NCI-H2171 treated with DMSO at 0.1 percent for 48 hours (cell line): ENCODE measurements around the gene NIPAL4.
"Not testable (repeated sequence)": the region's sequence is repeated elsewhere in the genome, so short reads cannot be mapped to it uniquely, and the experiment has no call there.

Source experiments
- DNase-seq: peaks from one replicate; lab custom pipeline; 2025; lab: John Stamatoyannopoulos, UW

Gene NIPAL4

GRCh38 chr5:157459715-157460599 lies at the start of gene NIPAL4:
Gene NIPAL4, plus strand, starts transcription at chr5:157460213. Its CDS starts 108 bp downstream, at chr5:157460321.
- no peak for DNase-seq

DNA sequence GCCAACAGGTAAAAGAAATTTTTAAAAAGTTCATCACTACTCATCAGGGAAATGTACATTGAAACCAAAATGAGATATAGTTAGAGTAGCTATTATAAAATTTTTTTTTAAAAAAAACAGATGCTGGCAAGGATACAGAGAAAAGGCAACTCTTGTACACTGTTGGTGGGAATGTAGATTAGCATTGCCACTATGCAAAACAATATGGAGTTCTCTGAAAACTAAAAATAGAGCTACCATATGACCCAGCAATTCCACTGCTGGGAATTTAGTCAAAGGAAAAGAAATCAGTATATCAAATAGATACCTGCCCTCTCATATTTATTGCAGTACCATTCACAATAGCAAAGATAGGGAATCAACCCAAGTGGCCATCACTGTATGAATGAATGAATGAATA lies 44.2 kb upstream of the NIPAL4 start:
- no peak for DNase-seq

GRCh38 chr5:157419521-157419920 lies 40.5 kb upstream of the NIPAL4 start:
- not testable (repeated sequence) for DNase-seq

DNA sequence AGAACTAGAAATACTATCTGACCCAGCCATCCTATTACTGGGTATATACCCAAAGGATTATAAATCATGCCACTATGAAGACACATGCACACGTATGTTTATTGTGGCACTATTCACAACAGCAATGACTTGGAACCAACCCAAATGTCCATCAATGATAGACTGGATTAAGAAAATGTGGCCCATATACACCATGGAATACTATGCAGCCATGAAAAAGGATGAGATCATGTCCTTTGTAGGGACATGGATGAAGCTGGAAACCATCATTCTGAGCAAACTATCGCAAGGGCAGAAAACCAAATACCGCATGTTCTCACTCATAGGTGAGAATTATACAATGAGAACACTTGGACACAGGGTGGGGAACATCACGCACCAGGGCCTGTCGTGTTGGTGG lies 30.1 kb upstream of the NIPAL4 start:
- DNase-seq = not testable (repeated sequence)

- DNase-seq = peak; percentile 49
These were observed 28.3 kb upstream of the NIPAL4 start for GRCh38 chr5:157431544-157432200.

- no peak for DNase-seq
These were observed 25.9 kb upstream of the NIPAL4 start for GRCh38 chr5:157434096-157434495.

DNA sequence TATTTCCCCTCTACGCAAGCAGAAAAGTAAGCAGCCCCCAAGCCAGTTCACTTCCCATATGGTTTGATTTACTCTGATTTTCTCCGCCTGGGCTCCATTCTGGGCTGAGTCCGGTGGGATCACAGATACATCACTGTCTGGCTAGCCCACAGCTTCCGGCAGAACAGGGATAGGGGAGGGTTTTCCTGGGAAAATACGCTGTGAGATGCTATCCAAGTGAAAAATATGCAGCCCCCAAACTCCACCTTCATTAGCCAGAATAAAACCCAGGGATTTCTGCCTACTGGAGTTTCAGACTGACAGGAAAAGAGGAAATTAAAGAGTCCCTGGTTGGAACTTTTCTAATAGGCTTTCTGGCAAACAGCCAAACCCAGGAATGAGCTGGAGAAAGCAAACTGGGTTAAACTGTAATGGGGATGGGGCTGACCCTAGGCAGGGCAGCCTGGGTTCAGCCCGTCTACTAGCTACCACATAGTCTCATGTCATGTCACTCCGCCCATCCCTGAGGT lies 16.9 kb upstream of the NIPAL4 start:
- DNase-seq = no peak

GRCh38 chr5:157444224-157444623 lies 15.8 kb upstream of the NIPAL4 start:
- DNase-seq = peak; percentile 10

DNA sequence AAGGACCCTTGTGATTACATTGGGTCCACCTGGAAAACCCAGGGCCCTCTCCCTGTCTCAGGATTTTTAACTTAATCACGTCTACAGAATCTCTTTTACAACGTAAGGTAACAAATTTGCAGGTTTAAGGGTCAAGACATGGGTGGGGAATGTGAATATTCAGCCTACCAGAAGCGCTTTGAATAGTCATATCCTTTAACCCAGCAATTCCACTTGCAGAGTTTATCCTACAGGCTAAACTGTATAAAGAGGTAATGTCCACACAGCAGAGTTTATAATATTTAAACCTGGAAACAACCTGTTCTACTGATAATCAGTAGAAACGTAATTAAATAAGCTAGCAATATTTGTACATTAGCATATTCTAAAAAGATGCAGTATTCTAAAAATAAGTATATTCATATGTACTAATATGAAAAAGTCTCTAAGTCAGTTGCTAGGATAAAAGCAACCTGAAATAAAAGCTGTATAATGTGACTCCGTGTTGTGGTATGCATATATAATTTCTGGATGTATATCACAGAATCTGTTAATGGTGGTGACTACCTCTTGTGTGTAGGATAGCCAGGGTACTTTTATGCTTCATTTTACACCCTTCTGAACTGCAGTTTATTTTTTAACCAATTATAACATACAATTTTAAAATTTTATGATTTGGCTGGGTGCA lies 14.1 kb upstream of the NIPAL4 start:
- no peak for DNase-seq

- DNase-seq = no peak
These were observed 13.5 kb upstream of the NIPAL4 start for GRCh38 chr5:157446412-157446935.

GRCh38 chr5:157447201-157447637 lies 12.8 kb upstream of the NIPAL4 start:
- DNase-seq = no peak

DNA sequence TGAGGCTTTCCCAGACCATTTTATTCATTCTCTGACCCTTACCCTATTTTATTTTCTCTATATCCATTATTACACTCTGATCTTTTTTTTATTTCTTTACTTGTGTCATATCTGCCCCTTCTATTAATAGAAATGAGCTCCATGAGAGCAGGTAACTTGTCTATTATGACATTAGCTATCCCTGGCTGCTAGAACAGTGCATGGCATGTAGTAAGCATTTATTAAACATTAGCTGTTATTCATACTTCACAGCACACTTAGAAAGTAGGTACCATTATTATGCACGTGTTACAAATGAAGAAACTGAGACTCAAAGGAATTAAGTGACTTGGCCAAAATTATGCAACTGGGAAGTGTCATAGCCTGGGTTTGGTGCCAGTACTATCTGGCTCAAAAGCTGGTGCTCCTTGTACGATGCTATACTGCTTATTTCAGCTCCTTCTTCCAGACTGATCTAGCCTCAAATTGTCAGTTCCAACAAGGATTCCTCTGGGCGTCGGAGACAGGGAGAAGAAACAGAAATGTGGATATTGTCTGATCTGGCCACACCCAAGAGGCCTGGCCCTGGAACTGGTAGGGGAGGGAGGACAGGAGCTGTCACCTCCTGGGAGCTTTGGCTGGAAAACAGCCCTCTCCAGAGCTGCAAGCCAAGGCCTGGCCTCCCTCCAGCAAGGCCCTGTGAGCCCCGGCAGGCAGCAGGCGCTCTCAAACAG lies 10.8 kb upstream of the NIPAL4 start:
- DNase-seq = no peak

- no peak for DNase-seq
These were observed 10.0 kb upstream of the NIPAL4 start for GRCh38 chr5:157450024-157450423.

GRCh38 chr5:157451806-157452205 lies 8.2 kb upstream of the NIPAL4 start:
- no peak for DNase-seq

GRCh38 chr5:157454273-157454672 lies 5.7 kb upstream of the NIPAL4 start:
- no peak for DNase-seq

- no peak for DNase-seq
These were observed 5.0 kb upstream of the NIPAL4 start for GRCh38 chr5:157455057-157455456.

DNA sequence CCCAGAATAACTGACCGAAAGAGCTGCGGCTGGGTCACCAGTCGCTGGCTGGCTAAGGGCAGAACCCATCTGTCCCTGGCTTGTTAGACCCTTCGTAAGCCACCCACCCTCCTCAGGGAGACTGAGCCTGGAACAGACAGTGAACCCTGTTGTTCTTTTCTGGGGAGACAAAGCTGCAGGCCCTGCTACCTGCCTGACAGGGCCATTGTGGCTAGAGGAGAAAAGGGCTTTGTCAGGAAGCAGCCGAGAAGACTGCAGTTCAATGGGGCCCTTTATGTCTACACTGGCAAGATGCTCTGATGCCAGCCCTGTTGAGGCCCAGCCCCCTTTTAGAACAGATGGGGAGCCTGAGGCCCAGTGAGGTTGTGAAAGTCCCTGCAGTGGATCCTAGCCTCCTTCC lies 3.7 kb upstream of the NIPAL4 start:
- DNase-seq = no peak

- no peak for DNase-seq
These were observed 2.6 kb upstream of the NIPAL4 start for GRCh38 chr5:157457391-157457790.

DNA sequence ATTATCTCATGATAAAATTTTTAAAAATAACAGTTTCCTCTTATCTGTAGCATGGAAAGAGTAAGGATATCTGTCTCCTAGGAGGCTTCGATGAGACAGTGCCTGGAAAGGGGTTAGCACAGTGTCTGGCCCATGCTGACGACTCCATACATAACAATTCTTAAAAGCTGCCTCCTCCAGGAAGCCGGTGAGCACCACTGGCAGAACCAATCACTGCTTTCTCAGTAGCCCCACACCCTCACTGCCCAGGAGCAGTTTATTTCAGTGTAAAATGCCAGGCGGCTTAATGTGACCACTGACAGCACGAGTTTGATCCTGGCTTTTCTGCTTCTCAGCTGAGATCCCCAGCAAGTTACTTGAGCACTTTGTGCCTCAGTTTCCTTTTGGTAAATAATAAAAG lies 1.2 kb upstream of the NIPAL4 start:
- DNase-seq = no peak

DNA sequence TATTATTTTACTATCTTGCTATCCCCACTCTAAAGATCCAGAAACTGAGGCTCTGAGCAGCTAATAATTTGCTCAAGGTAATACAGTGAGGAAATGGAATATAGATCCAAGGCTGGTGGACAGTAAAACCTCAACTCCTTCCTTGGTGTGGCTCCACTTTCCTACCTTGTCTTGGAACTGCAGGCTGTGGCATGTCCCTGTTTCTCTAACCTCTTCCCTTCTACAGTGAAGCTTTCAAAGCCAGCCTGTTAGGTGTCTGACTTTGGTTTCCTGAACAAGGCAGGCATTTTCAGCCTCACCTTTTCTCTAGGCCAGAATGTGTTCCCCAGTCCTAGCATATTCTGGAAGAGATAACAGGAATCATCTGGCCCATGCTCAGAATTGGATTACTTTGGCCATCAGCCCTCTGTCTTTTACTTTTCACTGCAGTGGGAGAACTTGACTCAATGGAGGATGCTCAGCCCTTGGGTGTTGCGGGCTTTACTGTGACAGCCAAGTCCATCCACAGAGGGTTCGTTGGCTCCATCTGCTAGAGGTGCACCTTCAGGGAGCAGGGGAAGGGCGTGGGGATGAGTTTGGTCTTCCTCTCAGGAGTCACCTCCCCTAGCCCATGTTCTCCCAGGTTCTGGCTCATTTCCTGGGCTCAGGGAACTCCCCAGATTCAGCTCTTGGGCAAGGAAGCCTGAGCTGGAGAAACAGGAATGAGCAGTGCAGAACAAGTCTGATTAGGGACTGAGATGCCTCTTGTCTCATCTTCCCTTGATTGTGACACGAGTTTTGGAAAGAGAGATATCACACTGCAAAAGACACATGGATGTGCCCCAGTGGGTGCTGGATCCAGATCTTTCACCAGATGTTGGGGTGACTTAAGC lies 1.1 kb downstream of the NIPAL4 start:
- DNase-seq = no peak

DNA sequence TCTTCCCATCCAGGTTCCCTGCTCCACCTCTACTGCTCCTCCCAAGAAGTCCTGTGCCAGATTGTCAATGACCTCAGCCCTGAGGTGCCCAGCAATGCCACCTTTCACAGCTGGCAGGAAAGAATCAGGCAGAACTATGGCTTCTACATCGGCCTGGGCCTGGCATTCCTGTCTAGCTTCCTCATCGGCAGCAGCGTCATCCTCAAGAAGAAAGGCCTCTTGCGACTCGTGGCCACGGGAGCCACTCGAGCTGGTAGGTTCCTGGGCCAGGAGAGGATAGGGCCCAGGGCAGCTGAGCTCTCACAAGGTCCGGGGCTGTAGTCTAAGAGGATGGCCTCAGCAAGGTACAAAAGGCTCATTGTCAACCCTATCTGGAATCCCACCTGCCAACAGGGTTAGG lies 3.1 kb downstream of the NIPAL4 start:
- DNase-seq = no peak
